HG02610 (cell line): Measurements from ENCODE around the gene PAPSS1.
"Not testable (repeated sequence)": the region's sequence is repeated elsewhere in the genome, so short reads cannot be mapped to it uniquely, and the experiment has no call there.

Experiments
- ATAC-seq: cut with Tn5 transposase; IDR thresholded peaks from one replicate; pipeline ENCODE4 v1.9.1; 2021; ENCODE audit warnings: mild to moderate bottlenecking, moderate library complexity; ENCODE audit not compliant: unreplicated experiment

Gene PAPSS1

GRCh38 chr4:107719922-107720722 lies at the start of gene PAPSS1:
Gene PAPSS1 (minus strand): TSS chr4:107720234. CDS start chr4:107720179, 55 bp downstream.
- ATAC-seq, result peak; percentile 89

GRCh38 chr4:107760281-107760947 lies 40.4 kb upstream of the PAPSS1 start:
- ATAC-seq, result no peak

- ATAC-seq, result no peak
Observed at GRCh38 chr4:107757864-107758476, 37.9 kb upstream of the PAPSS1 start.

- ATAC-seq, result no peak
Observed at GRCh38 chr4:107757283-107757682, 37.2 kb upstream of the PAPSS1 start.

- peak; percentile 41 for ATAC-seq
Observed at GRCh38 chr4:107755841-107756356, 35.9 kb upstream of the PAPSS1 start.

- no peak for ATAC-seq
Observed at GRCh38 chr4:107751670-107752069, 31.6 kb upstream of the PAPSS1 start.

GRCh38 chr4:107747748-107748486 lies 27.9 kb upstream of the PAPSS1 start:
- ATAC-seq, result no peak

GRCh38 chr4:107746161-107746560 lies 26.1 kb upstream of the PAPSS1 start:
- no peak for ATAC-seq

GRCh38 chr4:107744532-107744931 lies 24.5 kb upstream of the PAPSS1 start:
- ATAC-seq, result no peak

- peak; percentile 94 for ATAC-seq
Observed at GRCh38 chr4:107743532-107743931, 23.5 kb upstream of the PAPSS1 start.

GRCh38 chr4:107742791-107743190 lies 22.8 kb upstream of the PAPSS1 start:
- no peak for ATAC-seq

GRCh38 chr4:107742196-107742595 lies 22.2 kb upstream of the PAPSS1 start:
- ATAC-seq, result no peak

GRCh38 chr4:107740950-107741701 lies 21.1 kb upstream of the PAPSS1 start:
- ATAC-seq, result no peak

- ATAC-seq, result no peak
Observed at GRCh38 chr4:107740381-107740780, 20.3 kb upstream of the PAPSS1 start.

GRCh38 chr4:107737450-107737849 lies 17.4 kb upstream of the PAPSS1 start:
- no peak for ATAC-seq

GRCh38 chr4:107736924-107737448 lies 17.0 kb upstream of the PAPSS1 start:
- ATAC-seq, result peak; percentile 38

- peak; percentile 82 for ATAC-seq
Observed at GRCh38 chr4:107736037-107736436, 16.0 kb upstream of the PAPSS1 start.

- no peak for ATAC-seq
Observed at GRCh38 chr4:107734120-107734519, 14.1 kb upstream of the PAPSS1 start.

GRCh38 chr4:107733431-107733925 lies 13.4 kb upstream of the PAPSS1 start:
- peak; percentile 51 for ATAC-seq

- ATAC-seq, result not testable (repeated sequence)
Observed at GRCh38 chr4:107729050-107729449, 9.0 kb upstream of the PAPSS1 start.
